Bronchial epithelial cell (primary cell): Measurements from ENCODE around the gene KIAA1586. TPM values are rescaled to one million over a fixed set of nuclear protein-coding genes. Genes with fewer than 3 reads are reported as not detected.

ENCODE experiments used
- DNase-seq: peaks from one replicate; pipeline ENCODE4 v3.0.0-alpha.2; 2010; ENCODE audit warnings: low read depth
- FAIRE-seq: peaks from 2 replicates; lab custom pipeline; 2011; peaks lifted over from hg19 to GRCh38; lab: Jason Lieb, UNC
- H3K27me3 ChIP-seq: 2 replicates; pipeline ENCODE4 v1.5.1; 2011; ENCODE audit warnings: low read length; ENCODE audit not compliant: control insufficient read depth, insufficient read depth
- H3K36me3 ChIP-seq: 2 replicates; pipeline ENCODE4 v1.5.1; 2011; ENCODE audit warnings: low read length; ENCODE audit not compliant: control insufficient read depth, insufficient read depth
- H3K4me3 ChIP-seq: 2 replicates; pipeline ENCODE4 v1.5.1; 2011; ENCODE audit warnings: mild to moderate bottlenecking, low read depth, low read length, control low read depth
- total RNA-seq: library from RNA; depleted of rRNA; stranded (reverse); fragments of >200 nt; gene quantifications from 2 replicates; pipeline ENCODE4 v1.2.1, GENCODE V29; 2014
- TF ChIP-seq, protein P1 (sequence below): IDR thresholded peaks from 2 replicates; pipeline ENCODE4 v1.5.1; 2011; ENCODE audit warnings: mild to moderate bottlenecking, moderate library complexity, low read length, control low read depth, inconsistent platforms; ENCODE audit not compliant: insufficient read depth, severe bottlenecking

Gene KIAA1586
- total RNA-seq, 1 donor from 2014 or later, result 4.5 TPM

- TF ChIP-seq, protein P1, sequence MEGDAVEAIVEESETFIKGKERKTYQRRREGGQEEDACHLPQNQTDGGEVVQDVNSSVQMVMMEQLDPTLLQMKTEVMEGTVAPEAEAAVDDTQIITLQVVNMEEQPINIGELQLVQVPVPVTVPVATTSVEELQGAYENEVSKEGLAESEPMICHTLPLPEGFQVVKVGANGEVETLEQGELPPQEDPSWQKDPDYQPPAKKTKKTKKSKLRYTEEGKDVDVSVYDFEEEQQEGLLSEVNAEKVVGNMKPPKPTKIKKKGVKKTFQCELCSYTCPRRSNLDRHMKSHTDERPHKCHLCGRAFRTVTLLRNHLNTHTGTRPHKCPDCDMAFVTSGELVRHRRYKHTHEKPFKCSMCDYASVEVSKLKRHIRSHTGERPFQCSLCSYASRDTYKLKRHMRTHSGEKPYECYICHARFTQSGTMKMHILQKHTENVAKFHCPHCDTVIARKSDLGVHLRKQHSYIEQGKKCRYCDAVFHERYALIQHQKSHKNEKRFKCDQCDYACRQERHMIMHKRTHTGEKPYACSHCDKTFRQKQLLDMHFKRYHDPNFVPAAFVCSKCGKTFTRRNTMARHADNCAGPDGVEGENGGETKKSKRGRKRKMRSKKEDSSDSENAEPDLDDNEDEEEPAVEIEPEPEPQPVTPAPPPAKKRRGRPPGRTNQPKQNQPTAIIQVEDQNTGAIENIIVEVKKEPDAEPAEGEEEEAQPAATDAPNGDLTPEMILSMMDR, result no peak
- H3K36me3 ChIP-seq, result no peaks in the 10 kb centered on the region
- DNase-seq (no peak), FAIRE-seq (no peak)
- H3K4me3 ChIP-seq, result no peak overlapping the region
- H3K27me3 ChIP-seq, result no peaks in the 10 kb centered on the region
These were observed 21.7 kb upstream of the KIAA1586 start for GRCh38 chr6:57024775-57025174.

- FAIRE-seq, result no peak
- Histone ChIP-seq H3K27me3 (no peaks in the 10 kb centered on the region), H3K4me3 (no peak overlapping the region), H3K36me3 (no peaks in the 10 kb centered on the region)
- TF ChIP-seq, protein P1, result no peak
- no peak for DNase-seq
These were observed 20.5 kb upstream of the KIAA1586 start for GRCh38 chr6:57026001-57026400.

DNA sequence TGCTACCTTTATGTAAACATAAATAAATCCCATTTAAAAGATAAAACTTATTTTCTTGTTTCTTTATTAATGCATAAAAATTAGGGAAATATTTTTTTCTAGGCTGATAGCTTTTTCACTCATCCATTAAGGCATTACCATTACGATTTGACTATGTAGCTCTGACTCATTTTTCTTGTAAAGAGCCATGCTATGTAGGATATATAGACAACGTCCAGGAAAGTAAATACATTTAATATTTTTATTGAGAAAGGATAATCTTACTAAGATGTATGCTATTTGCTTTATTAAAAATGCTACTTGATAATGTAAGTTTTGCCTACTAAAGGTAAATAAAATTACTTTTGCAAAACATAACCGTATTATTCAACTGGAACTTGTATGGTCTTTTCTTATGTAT lies 19.2 kb upstream of the KIAA1586 start:
- Histone ChIP-seq H3K27me3 (no peaks in the 10 kb centered on the region), H3K36me3 (no peaks in the 10 kb centered on the region), H3K4me3 (no peak overlapping the region)
- TF ChIP-seq, protein P1, result no peak
- DNase-seq (no peak), FAIRE-seq (no peak)

- no peak for FAIRE-seq
- peak; percentile 39 for DNase-seq
- no peak overlapping the region for H3K4me3 ChIP-seq
- H3K36me3 ChIP-seq, result no peaks in the 10 kb centered on the region
- TF ChIP-seq, protein P1, result no peak
- no peaks in the 10 kb centered on the region for H3K27me3 ChIP-seq
These were observed 17.3 kb upstream of the KIAA1586 start for GRCh38 chr6:57029213-57029612.

DNA sequence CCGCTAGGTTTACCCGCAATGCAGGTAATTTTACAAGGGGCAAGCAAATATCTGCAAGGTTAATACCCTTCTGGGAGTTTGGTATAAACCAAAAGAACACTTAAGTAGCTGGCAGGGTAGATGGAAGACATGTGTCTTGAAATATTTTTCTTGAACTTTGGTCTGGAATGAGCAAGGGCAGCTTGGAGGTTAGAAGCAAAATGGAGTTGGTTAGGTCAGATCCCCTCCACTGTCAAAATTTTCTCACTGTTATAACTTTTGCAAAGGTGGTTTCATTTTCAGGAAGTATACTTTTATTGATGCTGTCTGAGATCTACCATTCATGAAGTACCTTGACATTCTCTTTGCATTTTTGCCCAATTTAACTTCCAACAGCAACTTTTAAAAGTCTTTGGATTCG lies 13.3 kb upstream of the KIAA1586 start:
- DNase-seq (no peak), FAIRE-seq (no peak)
- Histone ChIP-seq H3K36me3 (no peaks in the 10 kb centered on the region), H3K27me3 (no peaks in the 10 kb centered on the region), H3K4me3 (no peak overlapping the region)
- TF ChIP-seq, protein P1, result no peak

GRCh38 chr6:57035549-57035948 lies 10.9 kb upstream of the KIAA1586 start:
- Histone ChIP-seq H3K36me3 (no peaks in the 10 kb centered on the region), H3K4me3 (no peak overlapping the region), H3K27me3 (no peaks in the 10 kb centered on the region)
- TF ChIP-seq, protein P1, result no peak
- FAIRE-seq, result no peak
- DNase-seq, result no peak
